ENCODE results near the gene PCDHGA3.
"Not testable (repeated sequence)": the region's sequence is repeated elsewhere in the genome, so short reads cannot be mapped to it uniquely, and the experiment has no call there.

The PCDHGA3 gene

DNA sequence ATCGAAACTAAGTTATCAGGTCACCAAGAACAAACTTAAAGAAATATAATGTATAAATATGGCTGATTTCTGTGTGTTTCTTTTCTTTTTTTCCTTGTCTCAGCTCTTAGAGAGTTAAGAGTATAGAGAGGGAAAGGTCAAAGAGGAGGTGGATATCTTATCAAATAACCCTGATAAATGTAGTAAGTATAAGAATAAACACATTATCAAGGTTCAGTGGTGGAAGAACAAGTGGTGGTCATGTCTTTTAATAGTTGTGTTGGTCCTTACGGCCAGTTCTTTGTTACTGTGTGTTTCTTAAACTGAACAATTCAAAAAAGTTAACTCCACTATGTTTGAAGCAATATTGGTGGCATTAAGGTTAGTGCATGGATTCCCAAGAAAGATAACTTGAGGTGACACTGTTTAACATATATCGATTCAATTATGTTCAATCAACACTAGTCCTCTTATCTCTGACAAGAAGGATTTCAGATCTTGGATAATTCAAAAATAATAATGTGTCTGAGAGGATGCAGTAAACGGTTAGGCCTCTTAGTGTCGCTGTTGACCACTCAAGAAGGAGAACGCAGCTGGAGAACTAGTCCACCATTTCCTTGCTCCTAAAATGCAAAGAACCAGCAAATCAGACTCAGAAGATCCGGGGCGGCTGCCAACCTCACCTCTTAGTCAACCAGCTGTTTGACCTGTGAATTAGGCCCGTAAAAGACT lies at the start of gene PCDHGA3:
PCDHGA3 (plus strand) TSS at position 588 of the 711 bp plus-strand sequence. CDS start 205 bp downstream, outside the sequence.
- peaks cover 58% of the 10 kb centered on the region for H3K27me3 Mint-ChIP-seq

DNA sequence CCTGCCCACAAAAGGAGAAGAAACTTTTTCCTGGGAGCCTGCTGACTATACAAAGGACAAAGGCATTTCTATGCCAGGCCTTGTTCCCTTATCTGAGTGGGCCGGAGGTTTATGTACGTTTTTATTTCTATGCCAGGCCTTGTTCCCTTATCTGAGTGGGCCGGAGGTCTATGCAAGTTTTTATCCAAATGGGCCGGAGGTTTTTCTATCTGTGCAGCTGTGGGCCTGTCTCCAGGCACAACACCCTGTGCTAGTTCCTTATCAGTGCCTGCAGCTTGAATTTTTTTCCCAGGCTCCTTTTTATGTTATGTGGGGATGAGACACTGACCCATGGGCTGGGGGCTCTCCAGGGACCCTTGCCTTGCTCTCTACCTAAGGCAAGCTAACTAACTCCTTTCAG lies 45.3 kb upstream of the PCDHGA3 start:
- Mint-ChIP-seq H3K27ac (no peak overlapping the region), H3K4me3 (no peak overlapping the region)

More for the DNA sequence above, at the start of gene PCDHGA3:
- H3K9me3 Mint-ChIP-seq = peaks cover 32% of the 10 kb centered on the region
- no peaks in the 10 kb centered on the region for H3K4me1 Mint-ChIP-seq
- H3K36me3 Mint-ChIP-seq = peaks cover 20% of the 10 kb centered on the region
- H3K4me3 Mint-ChIP-seq = no peak within 1 kb of the TSS
- no peak within 1 kb of the TSS for H3K27ac Mint-ChIP-seq

DNA sequence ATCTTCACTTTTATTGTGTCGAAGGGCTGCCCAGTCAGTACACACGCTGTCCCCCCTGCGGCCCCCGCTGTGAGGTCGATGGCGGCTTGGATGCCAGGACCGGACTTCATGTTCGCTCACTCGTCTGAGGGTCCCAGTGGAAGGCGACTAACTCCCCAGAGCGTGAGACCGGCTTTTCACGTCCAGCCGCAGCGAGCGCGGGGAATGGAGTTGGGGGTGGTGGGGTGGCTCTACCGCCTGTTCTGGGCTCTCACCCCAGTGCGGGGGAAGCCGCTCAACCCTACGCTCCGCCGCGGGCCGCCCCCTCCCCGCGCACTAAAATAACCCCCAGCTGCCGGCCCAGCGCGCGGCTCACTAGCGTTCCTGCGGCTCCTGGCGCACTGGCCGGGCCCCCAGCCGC lies 39.9 kb upstream of the PCDHGA3 start, which contains the start of gene SLC25A2:
SLC25A2 (minus strand) TSS at position 294 of the 400 bp plus-strand sequence; CDS start at position 110, 184 bp downstream.
- Mint-ChIP-seq H3K27me3 (no peaks in the 10 kb centered on the region), H3K27ac (no peak within 1 kb of the TSS), H3K4me1 (no peaks in the 10 kb centered on the region), H3K4me3 (no peak within 1 kb of the TSS), H3K9me3 (peaks cover 24% of the 10 kb centered on the region), H3K36me3 (peaks cover 33% of the 10 kb centered on the region)

More for the DNA sequence above, 45.3 kb upstream of the PCDHGA3 start:
- Mint-ChIP-seq H3K36me3 (peaks cover 46% of the 10 kb centered on the region), H3K9me3 (peaks cover 29% of the 10 kb centered on the region), H3K4me1 (no peaks in the 10 kb centered on the region), H3K27me3 (no peaks in the 10 kb centered on the region)

- Mint-ChIP-seq H3K4me3 (no peak overlapping the region), H3K27ac (no peak overlapping the region), H3K4me1 (no peaks in the 10 kb centered on the region), H3K36me3 (peaks cover 34% of the 10 kb centered on the region), H3K27me3 (no peaks in the 10 kb centered on the region), H3K9me3 (peaks cover 22% of the 10 kb centered on the region)
Measured at GRCh38 chr5:141306630-141307029, 37.0 kb upstream of the PCDHGA3 start.

DNA sequence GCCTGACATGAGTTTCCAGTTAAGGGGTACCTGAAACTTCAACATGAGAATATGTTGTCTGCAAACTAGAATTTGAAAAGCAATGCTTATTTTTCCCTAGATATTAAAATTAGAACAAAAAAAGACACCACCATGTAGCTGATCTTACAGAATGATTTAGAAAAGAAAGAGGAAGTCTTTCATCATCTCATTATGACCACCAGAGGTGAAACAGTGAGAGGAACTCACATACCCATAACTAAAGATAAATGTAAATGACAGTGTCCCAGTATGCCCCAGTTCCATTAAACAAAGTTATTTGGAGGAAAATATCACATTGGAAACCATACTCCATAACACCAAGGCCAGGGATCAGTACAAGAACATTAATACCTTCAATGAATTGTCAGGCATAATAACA lies 29.9 kb upstream of the PCDHGA3 start:
- H3K36me3 Mint-ChIP-seq = peaks cover 51% of the 10 kb centered on the region
- no peaks in the 10 kb centered on the region for H3K27me3 Mint-ChIP-seq
- peaks cover 33% of the 10 kb centered on the region for H3K9me3 Mint-ChIP-seq
- peaks cover 12% of the 10 kb centered on the region for H3K4me1 Mint-ChIP-seq
- no peak overlapping the region for H3K27ac Mint-ChIP-seq
- H3K4me3 Mint-ChIP-seq = no peak overlapping the region

DNA sequence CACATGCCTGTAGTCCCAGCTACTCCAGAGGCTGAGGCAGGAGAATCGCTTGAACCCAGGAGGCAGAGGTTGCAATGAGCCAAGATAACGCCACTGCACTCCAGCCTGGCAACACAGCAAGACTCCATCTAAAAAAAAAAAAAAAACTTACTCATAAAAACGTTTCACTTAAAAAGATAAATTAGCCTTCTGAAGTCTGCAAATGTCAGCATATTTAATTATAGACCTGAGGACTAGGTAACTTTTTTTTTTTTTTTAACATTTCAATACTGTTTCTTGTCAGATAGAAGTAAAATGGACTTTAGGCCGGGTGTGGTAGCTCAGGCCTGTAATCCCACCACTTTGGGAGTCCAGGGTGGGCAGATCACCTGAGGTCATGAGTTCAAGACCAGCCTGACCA lies 26.7 kb upstream of the PCDHGA3 start:
- peaks cover 50% of the 10 kb centered on the region for H3K9me3 Mint-ChIP-seq
- not testable (repeated sequence) for H3K4me3 Mint-ChIP-seq, H3K27ac Mint-ChIP-seq, H3K27me3 Mint-ChIP-seq
- H3K4me1 Mint-ChIP-seq = peaks cover 32% of the 10 kb centered on the region
- peaks cover 65% of the 10 kb centered on the region for H3K36me3 Mint-ChIP-seq

GRCh38 chr5:141319202-141319601 lies 24.4 kb upstream of the PCDHGA3 start:
- Mint-ChIP-seq H3K36me3 (peaks cover 56% of the 10 kb centered on the region), H3K27ac (peak overlapping the region; percentile 59), H3K4me1 (peaks cover 32% of the 10 kb centered on the region), H3K9me3 (peaks cover 47% of the 10 kb centered on the region), H3K4me3 (peak overlapping the region; percentile 96), H3K27me3 (no peaks in the 10 kb centered on the region)

- H3K36me3 Mint-ChIP-seq = peaks cover 55% of the 10 kb centered on the region
- peaks cover 1% of the 10 kb centered on the region for H3K27me3 Mint-ChIP-seq
- peak overlapping the region; percentile 96 for H3K4me3 Mint-ChIP-seq
- peaks cover 44% of the 10 kb centered on the region for H3K9me3 Mint-ChIP-seq
- peaks cover 32% of the 10 kb centered on the region for H3K4me1 Mint-ChIP-seq
- peak overlapping the region; percentile 59 for H3K27ac Mint-ChIP-seq
Measured at GRCh38 chr5:141319699-141320098, 23.9 kb upstream of the PCDHGA3 start.

DNA sequence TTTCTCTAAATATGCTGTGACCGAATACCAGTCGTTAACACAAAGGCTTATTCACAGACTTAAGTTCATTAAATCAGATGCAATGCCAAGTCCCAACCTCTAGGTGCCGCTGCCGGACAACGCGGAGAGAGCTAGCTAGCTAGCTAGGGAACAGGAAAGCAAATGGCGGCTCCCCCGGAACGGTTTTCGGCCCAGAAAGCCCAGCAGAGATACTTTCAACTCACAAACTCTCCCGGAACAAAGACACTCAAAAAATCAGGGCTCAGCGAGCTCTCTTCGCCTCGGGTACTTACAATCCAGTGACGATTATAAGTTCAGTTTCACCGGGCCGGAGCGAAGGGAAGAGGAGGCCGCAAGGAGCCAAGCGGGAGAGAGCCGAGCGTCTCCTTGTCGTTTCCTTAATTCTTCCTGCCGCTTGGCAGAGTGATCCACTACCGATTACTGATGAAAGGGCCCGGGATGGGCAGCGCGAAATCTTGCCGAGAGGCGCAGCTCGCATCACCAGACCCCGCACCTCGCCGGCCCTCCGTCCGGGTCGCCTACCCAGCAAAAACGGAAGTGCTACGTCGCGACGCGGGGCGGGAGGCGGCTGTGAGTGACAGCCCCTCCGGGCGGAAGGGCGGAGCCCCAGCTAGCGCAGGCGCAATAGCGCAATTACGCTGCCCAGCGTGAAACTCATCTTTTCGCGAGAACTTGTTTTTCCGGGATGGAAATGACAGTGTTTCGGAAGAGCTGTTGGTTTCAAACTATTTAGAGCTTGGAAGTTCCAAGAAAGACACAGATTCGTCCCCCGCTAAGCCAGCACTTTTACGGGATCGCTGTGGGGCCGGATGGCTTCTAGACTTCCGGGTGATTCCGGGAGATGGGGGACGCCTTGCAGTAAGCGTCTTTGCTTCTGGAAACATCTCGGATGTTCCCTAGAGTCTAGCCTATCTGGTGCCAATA lies 23.1 kb upstream of the PCDHGA3 start, which contains the start of gene TAF7:
TAF7 (minus strand) TSS at position 560 of the 945 bp plus-strand sequence. CDS start 740 bp downstream, outside the sequence.
- Mint-ChIP-seq H3K27me3 (peaks cover 2% of the 10 kb centered on the region), H3K4me3 (peak within 1 kb of the TSS; percentile 96), H3K36me3 (peaks cover 48% of the 10 kb centered on the region), H3K9me3 (peaks cover 36% of the 10 kb centered on the region), H3K27ac (peak within 1 kb of the TSS; percentile 99), H3K4me1 (peaks cover 30% of the 10 kb centered on the region)

- peak overlapping the region; percentile 30 for H3K4me3 Mint-ChIP-seq
- peaks cover 12% of the 10 kb centered on the region for H3K27me3 Mint-ChIP-seq
- H3K9me3 Mint-ChIP-seq = peaks cover 33% of the 10 kb centered on the region
- peaks cover 49% of the 10 kb centered on the region for H3K36me3 Mint-ChIP-seq
- no peak overlapping the region for H3K27ac Mint-ChIP-seq
- peaks cover 33% of the 10 kb centered on the region for H3K4me1 Mint-ChIP-seq
Measured at GRCh38 chr5:141322261-141322660, 21.4 kb upstream of the PCDHGA3 start.

GRCh38 chr5:141326088-141326854 lies 17.4 kb upstream of the PCDHGA3 start:
- Mint-ChIP-seq H3K4me1 (peaks cover 5% of the 10 kb centered on the region), H3K27me3 (peaks cover 35% of the 10 kb centered on the region), H3K9me3 (peaks cover 16% of the 10 kb centered on the region), H3K27ac (peak overlapping the region; percentile 92), H3K36me3 (peaks cover 29% of the 10 kb centered on the region), H3K4me3 (peak overlapping the region; percentile 96)

DNA sequence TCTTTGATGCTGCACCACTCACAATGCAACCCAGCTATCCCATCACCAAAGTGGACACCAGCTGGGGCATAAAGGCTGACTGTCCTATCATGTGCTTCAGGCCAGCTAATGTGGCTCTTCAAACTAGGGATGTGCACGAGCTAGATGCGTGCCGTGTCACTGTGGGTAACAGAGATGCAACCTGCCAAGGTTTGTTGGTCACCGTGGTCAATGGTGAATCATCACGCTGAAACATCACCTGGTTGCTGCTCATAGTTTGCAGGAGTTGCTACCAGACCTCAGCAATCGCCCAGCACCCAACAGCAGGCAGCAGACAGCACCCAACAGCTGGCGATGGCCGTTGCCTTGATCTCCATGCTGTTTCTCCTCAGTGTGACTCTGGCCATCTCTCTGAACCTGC lies 15.4 kb upstream of the PCDHGA3 start:
- peaks cover 46% of the 10 kb centered on the region for H3K27me3 Mint-ChIP-seq
- peaks cover 26% of the 10 kb centered on the region for H3K36me3 Mint-ChIP-seq
- peaks cover 9% of the 10 kb centered on the region for H3K9me3 Mint-ChIP-seq
- peaks cover 5% of the 10 kb centered on the region for H3K4me1 Mint-ChIP-seq
- no peak overlapping the region for H3K27ac Mint-ChIP-seq
- H3K4me3 Mint-ChIP-seq = no peak overlapping the region

DNA sequence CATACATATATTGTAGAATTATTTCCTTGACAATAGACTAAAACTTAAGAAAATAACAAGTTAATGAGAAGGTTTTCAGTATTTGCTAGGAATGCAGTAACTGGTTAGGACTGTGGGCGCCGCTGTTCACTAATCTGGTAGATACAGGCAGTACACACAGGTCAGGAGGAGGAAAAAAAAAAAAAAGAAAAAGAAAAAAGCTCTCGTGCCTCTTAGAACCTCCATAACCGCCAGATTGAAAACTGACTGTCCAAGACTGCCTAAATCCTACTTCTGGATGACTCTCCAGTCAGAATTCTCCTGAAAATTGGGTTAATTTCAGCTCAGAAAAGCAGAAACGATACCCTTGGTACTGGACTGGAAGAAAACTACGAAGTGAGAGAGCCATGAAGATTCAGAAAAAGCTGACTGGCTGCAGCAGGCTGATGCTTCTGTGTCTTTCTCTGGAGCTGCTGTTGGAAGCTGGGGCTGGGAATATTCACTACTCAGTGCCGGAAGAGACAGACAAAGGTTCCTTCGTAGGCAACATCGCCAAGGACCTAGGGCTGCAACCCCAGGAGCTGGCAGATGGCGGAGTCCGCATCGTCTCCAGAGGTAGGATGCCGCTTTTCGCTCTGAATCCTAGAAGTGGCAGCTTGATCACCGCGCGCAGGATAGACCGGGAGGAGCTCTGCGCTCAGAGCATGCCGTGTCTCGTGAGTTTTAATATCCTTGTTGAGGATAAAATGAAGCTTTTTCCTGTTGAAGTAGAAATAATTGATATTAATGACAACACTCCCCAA lies 13.1 kb upstream of the PCDHGA3 start, which contains the start of gene PCDHGA1:
PCDHGA1 (plus strand) TSS at position 216 of the 782 bp plus-strand sequence.
- Mint-ChIP-seq H3K9me3 (peaks cover 20% of the 10 kb centered on the region), H3K27ac (no peak within 1 kb of the TSS), H3K27me3 (peaks cover 59% of the 10 kb centered on the region), H3K36me3 (peaks cover 37% of the 10 kb centered on the region), H3K4me1 (peaks cover 5% of the 10 kb centered on the region), H3K4me3 (no peak within 1 kb of the TSS)

DNA sequence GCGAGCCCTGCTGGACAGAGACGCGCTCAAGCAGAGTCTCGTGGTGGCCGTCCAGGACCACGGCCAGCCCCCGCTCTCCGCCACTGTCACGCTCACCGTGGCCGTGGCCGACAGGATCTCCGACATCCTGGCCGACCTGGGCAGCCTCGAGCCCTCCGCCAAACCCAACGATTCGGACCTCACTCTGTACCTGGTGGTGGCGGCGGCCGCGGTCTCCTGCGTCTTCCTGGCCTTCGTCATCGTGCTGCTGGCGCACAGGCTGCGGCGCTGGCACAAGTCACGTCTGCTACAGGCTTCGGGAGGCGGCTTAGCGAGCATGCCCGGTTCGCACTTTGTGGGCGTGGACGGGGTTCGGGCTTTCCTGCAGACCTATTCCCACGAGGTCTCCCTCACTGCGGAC lies 11.1 kb upstream of the PCDHGA3 start:
- not testable (repeated sequence) for H3K4me3 Mint-ChIP-seq, H3K4me1 Mint-ChIP-seq, H3K27ac Mint-ChIP-seq
- Mint-ChIP-seq H3K36me3 (peaks cover 39% of the 10 kb centered on the region), H3K9me3 (peaks cover 38% of the 10 kb centered on the region), H3K27me3 (peaks cover 63% of the 10 kb centered on the region)

All from activated naive CD4-positive, alpha-beta T cell treated with anti-CD3 and anti-CD28 coated beads, Interleukin-2, amount 50 U/mL, for 24 hours (primary cell).